HFFc6 (cell line): Measurements from ENCODE around the gene TMEM121B. TPM values are rescaled to one million over a fixed set of nuclear protein-coding genes. Genes with fewer than 3 reads are reported as not detected.
A peak's percentile ranks its signal among the peaks of the same experiment; 100 is the strongest.

Source experiments
- DNase-seq: peaks from one replicate; pipeline ENCODE4 v3.0.0-alpha.2; 2018
- H3K27ac Mint-ChIP-seq: 2 replicates; pipeline ENCODE4 v1.8.0; 2020; ENCODE audit warnings: mild to moderate bottlenecking, mixed read lengths
- H3K27me3 Mint-ChIP-seq: 2 replicates; pipeline ENCODE4 v1.8.0; 2021; ENCODE audit warnings: mild to moderate bottlenecking, moderate library complexity, mixed read lengths; ENCODE audit not compliant: insufficient read depth
- H3K36me3 Mint-ChIP-seq: 2 replicates; pipeline ENCODE4 v1.8.0; 2021; ENCODE audit warnings: low read depth, mixed read lengths
- H3K4me1 Mint-ChIP-seq: 2 replicates; pipeline ENCODE4 v1.8.0; 2020; ENCODE audit warnings: low read depth, mixed read lengths
- H3K4me3 Mint-ChIP-seq: 2 replicates; pipeline ENCODE4 v1.8.0; 2020; ENCODE audit warnings: mild to moderate bottlenecking, moderate library complexity, mixed read lengths
- H3K9me3 Mint-ChIP-seq: 2 replicates; pipeline ENCODE4 v1.8.0; 2020; ENCODE audit warnings: mild to moderate bottlenecking, mixed read lengths
- CTCF ChIP-seq: fragments of 200-600 bp; sonication (generic); IDR thresholded peaks from 2 replicates; pipeline ENCODE4 v1.5.0; 2021; ENCODE audit warnings: antibody characterized with exemption, mild to moderate bottlenecking
- total RNA-seq, 6 experiments: library from RNA; stranded (reverse); fragmentation: NEBNext Ultra II Directional; extraction: Animal tissue kit (Norgen Biotek cat#: 25700); gene quantifications; 2 replicates in 1 of 6; 3 replicates in 5 of 6; pipeline ENCODE4 v1.2.3, GENCODE V29; 2021

TMEM121B gene
- total RNA-seq, 6 experiments from 2014 or later = 0.05 to 0.11 (median 0.07) TPM

GRCh38 chr22:17159504-17159951, 38.4 kb upstream of the TMEM121B start:
- H3K27ac Mint-ChIP-seq = peak overlapping the region; percentile 45; the same call in 1 of the 2 replicates
- no peak for DNase-seq
- H3K4me3 Mint-ChIP-seq = peak overlapping the region; percentile 85
- no peak for TF ChIP-seq CTCF
- H3K27me3 Mint-ChIP-seq = peaks cover 4% of the 10 kb centered on the region
- H3K36me3 Mint-ChIP-seq = peaks cover 6% of the 10 kb centered on the region; the same call in 1 of the 2 replicates
- H3K4me1 Mint-ChIP-seq = peaks cover 18% of the 10 kb centered on the region
- H3K9me3 Mint-ChIP-seq = no peaks in the 10 kb centered on the region

GRCh38 chr22:17158568-17159503, 37.7 kb upstream of the TMEM121B start, which contains the start of gene HDHD5:
TSS of gene HDHD5 (minus strand) at chr22:17159277. CDS start at chr22:17159251, 26 bp downstream.
- Mint-ChIP-seq H3K4me3 (peak within 1 kb of the TSS; percentile 88), H3K36me3 (peaks cover 6% of the 10 kb centered on the region; the same call in 1 of the 2 replicates), H3K9me3 (no peaks in the 10 kb centered on the region), H3K27ac (peak within 1 kb of the TSS; percentile 84), H3K4me1 (peaks cover 18% of the 10 kb centered on the region), H3K27me3 (peaks cover 4% of the 10 kb centered on the region)
- TF ChIP-seq CTCF = no peak
- peak; percentile 85 for DNase-seq

GRCh38 chr22:17158176-17158567, 37.0 kb upstream of the TMEM121B start:
- TF ChIP-seq CTCF = no peak

GRCh38 chr22:17157714-17158113, 36.6 kb upstream of the TMEM121B start:
- H3K36me3 Mint-ChIP-seq = peaks cover 6% of the 10 kb centered on the region; the same call in 1 of the 2 replicates
- H3K27ac Mint-ChIP-seq = no peak overlapping the region
- no peaks in the 10 kb centered on the region; the same call in none of the 2 replicates for H3K27me3 Mint-ChIP-seq
- H3K9me3 Mint-ChIP-seq = no peaks in the 10 kb centered on the region
- no peak for DNase-seq
- peak overlapping the region; percentile 88 for H3K4me3 Mint-ChIP-seq
- TF ChIP-seq CTCF = no peak
- peaks cover 18% of the 10 kb centered on the region for H3K4me1 Mint-ChIP-seq

More at GRCh38 chr22:17158176-17158567, 37.0 kb upstream of the TMEM121B start:
- no peaks in the 10 kb centered on the region; the same call in none of the 2 replicates for H3K27me3 Mint-ChIP-seq
- peaks cover 18% of the 10 kb centered on the region for H3K4me1 Mint-ChIP-seq
- peak overlapping the region; percentile 88 for H3K4me3 Mint-ChIP-seq
- peaks cover 6% of the 10 kb centered on the region; the same call in 1 of the 2 replicates for H3K36me3 Mint-ChIP-seq
- H3K9me3 Mint-ChIP-seq = no peaks in the 10 kb centered on the region
- H3K27ac Mint-ChIP-seq = peak overlapping the region; percentile 84
- no peak for DNase-seq

- Mint-ChIP-seq H3K9me3 (no peaks in the 10 kb centered on the region), H3K4me3 (no peak overlapping the region), H3K36me3 (peaks cover 6% of the 10 kb centered on the region; the same call in 1 of the 2 replicates), H3K4me1 (peaks cover 30% of the 10 kb centered on the region), H3K27ac (no peak overlapping the region), H3K27me3 (no peaks in the 10 kb centered on the region; the same call in 1 of the 2 replicates)
- no peak for TF ChIP-seq CTCF
- DNase-seq = no peak
These were observed 34.8 kb upstream of the TMEM121B start for GRCh38 chr22:17155941-17156340.
